Ishikawa (cell line): ENCODE data around the gene HES3.

ENCODE experiments used
- MAX ChIP-seq: IDR thresholded peaks from 2 replicates; pipeline ENCODE4 v1.6.1; 2012
- REST ChIP-seq: IDR thresholded peaks from 2 replicates; pipeline ENCODE4 v1.6.1; 2012; ENCODE audit warnings: low read depth, mild to moderate bottlenecking
- YY1 ChIP-seq: IDR thresholded peaks from 2 replicates; pipeline ENCODE4 v1.6.1; 2012; ENCODE audit warnings: low read depth

GRCh38 chr1:6243053-6243834 lies 735 bp upstream of the HES3 start:
- TF ChIP-seq REST (no peak), YY1 (no peak), MAX (no peak)
